WERI-Rb-1 (cell line): ENCODE results near the gene RAB11FIP5.

Source experiments
- DNase-seq: peaks from one replicate; pipeline ENCODE4 v3.0.0-alpha.2; 2020
- H3K27ac ChIP-seq: fragments of 250-450 bp; sonication (Bioruptor Pico); 2 replicates; pipeline ENCODE4 v1.5.1; 2020; ENCODE audit warnings: mild to moderate bottlenecking, moderate library complexity
- H3K27me3 ChIP-seq: fragments of 250-450 bp; sonication (Bioruptor Pico); 2 replicates; pipeline ENCODE4 v1.5.1; 2021; ENCODE audit warnings: mild to moderate bottlenecking, low read depth, moderate library complexity; ENCODE audit not compliant: insufficient read depth, severe bottlenecking
- H3K36me3 ChIP-seq: fragments of 250-450 bp; sonication (Bioruptor Pico); 2 replicates; pipeline ENCODE4 v1.5.1; 2020; ENCODE audit warnings: mild to moderate bottlenecking, moderate library complexity
- H3K4me3 ChIP-seq: 2 replicates; pipeline ENCODE4 v1.5.1; 2011; ENCODE audit warnings: low read depth, mild to moderate bottlenecking, control low read depth, low read length
- H3K9me3 ChIP-seq: fragments of 250-450 bp; sonication (Bioruptor Pico); 2 replicates; pipeline ENCODE4 v1.5.1; 2021; ENCODE audit warnings: mild to moderate bottlenecking, moderate library complexity; ENCODE audit not compliant: severe bottlenecking
- TF ChIP-seq, protein P1 (sequence below): IDR thresholded peaks from 2 replicates; pipeline ENCODE4 v1.5.1; 2011; ENCODE audit warnings: low read depth, mild to moderate bottlenecking, control low read depth, inconsistent platforms, low read length

Gene RAB11FIP5

DNA sequence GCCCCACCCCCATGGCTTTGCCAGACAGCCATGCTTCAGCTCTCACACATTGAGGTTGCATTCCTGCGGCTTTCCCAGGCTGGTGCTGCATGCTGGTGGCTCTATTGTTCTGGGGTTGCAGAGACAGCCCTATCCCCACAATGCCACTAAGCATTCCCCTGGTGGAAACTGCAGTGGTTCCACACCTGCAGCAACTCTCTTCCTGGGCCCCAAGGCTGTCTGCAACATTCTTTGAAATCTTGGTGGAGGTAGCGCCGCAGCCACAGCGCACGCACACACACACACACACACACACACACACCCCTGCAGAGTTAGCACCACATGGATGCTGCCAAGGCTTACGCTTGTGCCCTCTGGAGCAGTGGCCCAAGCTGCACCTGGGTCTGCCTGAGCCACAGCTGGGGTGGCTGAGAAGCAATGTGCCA is 62.6 kb downstream of the RAB11FIP5 start:
- Histone ChIP-seq H3K36me3 (peaks cover 4% of the 10 kb centered on the region), H3K27ac (no peak overlapping the region), H3K4me3 (no peak overlapping the region), H3K27me3 (no peaks in the 10 kb centered on the region), H3K9me3 (no peaks in the 10 kb centered on the region)
- TF ChIP-seq, protein P1, sequence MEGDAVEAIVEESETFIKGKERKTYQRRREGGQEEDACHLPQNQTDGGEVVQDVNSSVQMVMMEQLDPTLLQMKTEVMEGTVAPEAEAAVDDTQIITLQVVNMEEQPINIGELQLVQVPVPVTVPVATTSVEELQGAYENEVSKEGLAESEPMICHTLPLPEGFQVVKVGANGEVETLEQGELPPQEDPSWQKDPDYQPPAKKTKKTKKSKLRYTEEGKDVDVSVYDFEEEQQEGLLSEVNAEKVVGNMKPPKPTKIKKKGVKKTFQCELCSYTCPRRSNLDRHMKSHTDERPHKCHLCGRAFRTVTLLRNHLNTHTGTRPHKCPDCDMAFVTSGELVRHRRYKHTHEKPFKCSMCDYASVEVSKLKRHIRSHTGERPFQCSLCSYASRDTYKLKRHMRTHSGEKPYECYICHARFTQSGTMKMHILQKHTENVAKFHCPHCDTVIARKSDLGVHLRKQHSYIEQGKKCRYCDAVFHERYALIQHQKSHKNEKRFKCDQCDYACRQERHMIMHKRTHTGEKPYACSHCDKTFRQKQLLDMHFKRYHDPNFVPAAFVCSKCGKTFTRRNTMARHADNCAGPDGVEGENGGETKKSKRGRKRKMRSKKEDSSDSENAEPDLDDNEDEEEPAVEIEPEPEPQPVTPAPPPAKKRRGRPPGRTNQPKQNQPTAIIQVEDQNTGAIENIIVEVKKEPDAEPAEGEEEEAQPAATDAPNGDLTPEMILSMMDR, result no peak
- no peak for DNase-seq

DNA sequence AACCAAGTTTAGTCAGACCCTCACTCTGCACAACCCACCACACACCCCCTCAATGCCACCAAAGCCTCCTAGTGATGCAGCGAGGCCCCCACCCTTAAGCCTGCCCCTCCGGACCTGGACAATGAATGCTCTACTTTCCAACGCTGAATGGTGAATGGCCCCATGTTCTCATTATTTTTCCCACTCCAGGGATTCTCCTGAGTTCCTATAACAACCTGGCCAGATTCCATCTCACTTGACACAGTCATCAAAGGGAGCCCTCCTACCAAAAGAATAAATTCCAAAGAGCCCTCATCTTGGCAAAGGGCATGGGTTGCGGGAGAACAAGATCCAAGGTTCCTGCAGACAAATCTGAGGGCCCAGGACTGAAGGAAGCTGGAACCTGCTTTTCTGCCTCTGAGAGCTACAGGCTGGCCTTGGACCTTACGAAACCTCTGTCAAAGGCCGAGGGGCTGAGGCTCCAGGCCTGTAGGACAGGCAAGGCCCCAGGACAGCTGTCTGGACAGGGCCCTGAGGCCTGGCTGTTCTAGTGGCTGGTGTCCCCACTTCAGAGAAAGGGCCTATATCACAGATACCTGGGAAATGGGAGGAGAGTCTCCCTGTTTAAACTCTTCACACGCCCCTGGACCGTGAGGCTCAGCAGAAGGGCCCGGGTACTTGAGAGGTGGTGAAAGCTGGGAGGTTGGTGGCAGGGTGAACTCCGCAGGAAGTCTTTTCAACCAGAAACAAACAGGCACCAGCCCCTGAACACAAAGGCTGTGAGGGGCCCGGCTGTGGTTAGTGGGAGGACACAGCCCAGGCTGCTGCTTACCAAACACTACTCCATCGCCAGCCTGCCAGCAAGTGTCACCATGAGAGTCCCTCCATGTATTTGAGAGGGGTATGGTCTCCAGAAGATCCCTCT is 68.6 kb downstream of the RAB11FIP5 start:
- DNase-seq, result no peak
- Histone ChIP-seq H3K27ac (no peak overlapping the region), H3K36me3 (no peaks in the 10 kb centered on the region), H3K4me3 (no peak overlapping the region), H3K9me3 (no peaks in the 10 kb centered on the region), H3K27me3 (no peaks in the 10 kb centered on the region)
- TF ChIP-seq, protein P1, result no peak

DNA sequence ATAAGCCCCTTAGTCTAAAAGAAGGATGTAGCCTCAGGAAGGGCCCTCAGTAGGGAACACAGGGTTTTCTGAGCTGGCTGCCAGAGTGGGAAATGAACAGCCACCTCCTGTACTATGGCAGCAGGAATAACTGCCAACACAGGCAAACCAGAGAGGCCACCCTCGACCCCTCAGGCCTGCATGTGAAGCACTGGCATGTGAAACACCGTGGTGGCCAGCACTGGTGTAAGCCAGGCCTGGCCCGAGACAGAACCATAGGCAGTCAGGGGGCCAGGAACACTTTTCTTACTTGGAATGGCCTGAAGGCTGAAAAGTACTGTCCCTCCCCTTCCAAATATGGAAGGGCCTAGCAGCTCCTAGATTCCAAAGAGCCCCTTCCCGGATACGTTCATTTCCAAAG is 69.5 kb downstream of the RAB11FIP5 start:
- H3K36me3 ChIP-seq, result no peaks in the 10 kb centered on the region

DNA sequence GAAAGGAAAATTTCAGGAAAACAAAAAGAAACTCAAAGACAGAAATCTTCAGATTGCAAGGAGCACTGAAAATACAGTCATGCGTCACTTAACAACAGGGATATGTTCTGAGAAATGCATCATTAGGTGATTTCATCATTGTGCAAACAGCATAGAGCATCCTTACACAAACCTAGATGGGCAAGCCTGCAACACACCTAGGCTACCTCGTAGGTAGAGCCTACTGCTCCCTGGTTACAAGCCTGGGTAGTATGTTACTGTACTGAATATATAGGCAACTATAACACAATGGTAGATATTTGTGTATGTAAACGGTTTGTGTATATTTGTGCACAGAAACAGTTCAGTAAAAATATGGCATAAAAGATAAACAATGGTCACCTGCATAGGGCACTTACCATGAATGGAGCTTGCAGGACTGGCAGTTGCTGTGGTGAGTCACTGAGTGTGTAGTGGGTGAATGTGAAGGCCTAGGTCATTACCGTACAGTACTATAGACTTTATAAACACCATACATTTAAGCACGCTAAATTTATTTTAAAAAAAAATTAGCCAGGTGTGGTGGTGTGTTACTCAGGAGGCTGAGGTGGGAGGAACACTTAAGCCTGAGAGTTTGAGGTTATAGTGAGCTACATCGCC is 74.7 kb downstream of the RAB11FIP5 start:
- DNase-seq, result no peak
- TF ChIP-seq, protein P1, result no peak

More for the DNA sequence above, 69.5 kb downstream of the RAB11FIP5 start:
- DNase-seq, result no peak
- Histone ChIP-seq H3K27ac (no peak overlapping the region), H3K4me3 (no peak overlapping the region), H3K9me3 (no peaks in the 10 kb centered on the region), H3K27me3 (no peaks in the 10 kb centered on the region)
- TF ChIP-seq, protein P1, result no peak

DNA sequence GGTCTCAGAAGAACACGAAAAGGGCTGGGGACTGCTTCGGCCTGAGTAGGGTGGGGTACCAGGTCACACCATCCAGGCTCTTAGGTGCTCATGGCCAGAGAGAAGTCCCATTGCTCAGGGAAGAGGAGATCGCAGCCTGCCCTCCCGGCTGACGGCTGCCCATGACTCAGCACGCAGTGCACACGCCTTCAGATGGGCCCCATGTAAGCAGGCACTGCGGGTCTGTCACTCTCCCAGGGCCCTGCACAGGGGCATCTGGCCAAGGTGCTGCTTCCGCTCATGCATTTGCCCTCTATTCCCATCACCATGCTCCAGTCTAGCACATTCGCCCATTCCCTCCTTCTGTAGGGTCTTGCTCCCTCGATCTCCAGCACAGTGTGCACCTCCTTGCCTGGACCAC is 76.0 kb downstream of the RAB11FIP5 start:
- Histone ChIP-seq H3K27ac (no peak overlapping the region), H3K36me3 (no peaks in the 10 kb centered on the region), H3K27me3 (no peaks in the 10 kb centered on the region), H3K4me3 (no peak overlapping the region), H3K9me3 (no peaks in the 10 kb centered on the region)
- TF ChIP-seq, protein P1, result no peak
- DNase-seq, result no peak

More for the DNA sequence above, 74.7 kb downstream of the RAB11FIP5 start:
- Histone ChIP-seq H3K27me3 (no peaks in the 10 kb centered on the region), H3K27ac (no peak overlapping the region), H3K4me3 (no peak overlapping the region), H3K36me3 (no peaks in the 10 kb centered on the region), H3K9me3 (no peaks in the 10 kb centered on the region)
